DOHH2 (cell line): ENCODE data around the gene PIP5K1C.

ENCODE experiments used
- H3F3A ChIP-seq: fragments of 200-600 bp; sonication (generic), shearing (Covaris generic); 2 replicates; pipeline ENCODE4 v1.6.0; 2016; ENCODE audit warnings: antibody characterized with exemption, mild to moderate bottlenecking; ENCODE audit not compliant: control insufficient read depth, insufficient read depth
- H3K27ac ChIP-seq: fragments of 200-600 bp; sonication (generic); 2 replicates; pipeline ENCODE4 v1.5.1; 2014; ENCODE audit warnings: low read depth, mild to moderate bottlenecking, low read length, moderate library complexity
- H3K27me3 ChIP-seq: fragments of 200-600 bp; sonication (generic); 2 replicates; pipeline ENCODE4 v1.6.1; 2014; ENCODE audit warnings: mild to moderate bottlenecking, low read length, mixed read lengths; ENCODE audit not compliant: control insufficient read depth
- H3K36me3 ChIP-seq: fragments of 200-600 bp; sonication (generic); 2 replicates; pipeline ENCODE4 v1.6.1; 2014; ENCODE audit warnings: mild to moderate bottlenecking, low read length, moderate library complexity, mixed read lengths; ENCODE audit not compliant: control insufficient read depth
- H3K4me1 ChIP-seq: fragments of 200-600 bp; sonication (generic); 2 replicates; pipeline ENCODE4 v1.6.1; 2014; ENCODE audit warnings: mild to moderate bottlenecking, low read length, mixed read lengths; ENCODE audit not compliant: control insufficient read depth
- H3K4me2 ChIP-seq: fragments of 200-600 bp; sonication (generic); 2 replicates; pipeline ENCODE4 v1.6.0; 2014; ENCODE audit warnings: mild to moderate bottlenecking, low read length, moderate library complexity
- H3K4me3 ChIP-seq: fragments of 200-600 bp; sonication (generic); 2 replicates; pipeline ENCODE4 v1.5.1; 2014; ENCODE audit warnings: mild to moderate bottlenecking, low read length, mixed read lengths
- H3K79me2 ChIP-seq: fragments of 200-600 bp; sonication (generic); 2 replicates; pipeline ENCODE4 v1.6.1; 2014; ENCODE audit warnings: mild to moderate bottlenecking, low read length, mixed read lengths; ENCODE audit not compliant: control insufficient read depth
- H3K9me2 ChIP-seq: fragments of 200-600 bp; sonication (generic); replicated peaks from 2 replicates; pipeline ENCODE4 v1.6.1; 2014; ENCODE audit warnings: mild to moderate bottlenecking, low read length, mixed read lengths; ENCODE audit not compliant: control insufficient read depth
- H3K9me3 ChIP-seq: fragments of 200-600 bp; sonication (generic); 2 replicates; pipeline ENCODE4 v1.6.1; 2014; ENCODE audit warnings: antibody characterized with exemption, low read length, mixed read lengths; ENCODE audit not compliant: control insufficient read depth, insufficient read depth
- H4K20me1 ChIP-seq: fragments of 200-600 bp; sonication (generic); 2 replicates; pipeline ENCODE4 v1.6.0; 2014; ENCODE audit warnings: low read depth, mild to moderate bottlenecking, antibody characterized with exemption, low read length, moderate library complexity; ENCODE audit not compliant: control insufficient read depth, insufficient read depth
- EZH2phosphoT487 ChIP-seq: fragments of 200-600 bp; sonication (generic); IDR thresholded peaks from 2 replicates; pipeline ENCODE4 v1.6.1; 2017; ENCODE audit warnings: borderline replicate concordance, mild to moderate bottlenecking, antibody characterized with exemption, low read length, moderate library complexity, mixed read lengths
- TF ChIP-seq, protein P1 (sequence below): fragments of 200-600 bp; sonication (generic); IDR thresholded peaks from one replicate; pipeline ENCODE4 v1.5.1; 2014; ENCODE audit warnings: antibody characterized with exemption, mild to moderate bottlenecking, low read depth, low read length; ENCODE audit not compliant: poor library complexity, severe bottlenecking

The PIP5K1C gene

DNA sequence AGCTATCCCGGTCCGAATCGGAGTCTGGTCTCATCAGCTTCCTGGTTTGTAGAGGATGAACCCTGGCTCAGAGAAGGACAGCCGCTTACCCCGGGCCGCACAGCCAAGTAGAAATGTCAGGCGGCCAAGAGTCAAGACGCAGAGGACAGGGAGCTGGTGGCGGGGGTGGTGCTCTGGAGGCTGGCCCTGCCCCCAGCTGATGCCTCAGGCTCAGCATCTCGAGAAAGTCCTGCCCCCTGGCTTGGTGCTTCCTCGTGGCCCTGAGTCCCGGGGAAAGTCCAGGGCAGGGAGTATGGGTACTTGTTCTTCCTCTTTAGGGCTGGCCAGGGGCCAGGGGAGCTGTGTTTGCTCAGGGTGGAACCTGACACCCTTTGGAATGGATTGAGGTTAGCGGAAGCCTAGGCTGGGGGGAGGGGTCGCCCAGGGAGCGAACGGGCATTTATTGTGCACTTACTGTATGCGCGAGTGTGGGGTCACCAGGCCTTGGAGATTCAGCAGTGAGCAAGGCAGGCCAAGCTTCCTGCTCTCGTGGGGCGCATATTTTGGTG, 10.1 kb upstream of the PIP5K1C start:
- Histone ChIP-seq H3K4me2 (no peak overlapping the region), H3K4me1 (no peaks in the 10 kb centered on the region), H3K27me3 (peaks cover 6% of the 10 kb centered on the region; the same call in 1 of the 2 replicates), H3K79me2 (no peaks in the 10 kb centered on the region), H3K9me2 (no peaks in the 10 kb centered on the region), H3K9me3 (no peaks in the 10 kb centered on the region), H3K36me3 (no peaks in the 10 kb centered on the region), H3K27ac (no peak overlapping the region), H3F3A (no peaks in the 10 kb centered on the region), H3K4me3 (no peak overlapping the region), H4K20me1 (no peaks in the 10 kb centered on the region)
- TF ChIP-seq, protein P1, sequence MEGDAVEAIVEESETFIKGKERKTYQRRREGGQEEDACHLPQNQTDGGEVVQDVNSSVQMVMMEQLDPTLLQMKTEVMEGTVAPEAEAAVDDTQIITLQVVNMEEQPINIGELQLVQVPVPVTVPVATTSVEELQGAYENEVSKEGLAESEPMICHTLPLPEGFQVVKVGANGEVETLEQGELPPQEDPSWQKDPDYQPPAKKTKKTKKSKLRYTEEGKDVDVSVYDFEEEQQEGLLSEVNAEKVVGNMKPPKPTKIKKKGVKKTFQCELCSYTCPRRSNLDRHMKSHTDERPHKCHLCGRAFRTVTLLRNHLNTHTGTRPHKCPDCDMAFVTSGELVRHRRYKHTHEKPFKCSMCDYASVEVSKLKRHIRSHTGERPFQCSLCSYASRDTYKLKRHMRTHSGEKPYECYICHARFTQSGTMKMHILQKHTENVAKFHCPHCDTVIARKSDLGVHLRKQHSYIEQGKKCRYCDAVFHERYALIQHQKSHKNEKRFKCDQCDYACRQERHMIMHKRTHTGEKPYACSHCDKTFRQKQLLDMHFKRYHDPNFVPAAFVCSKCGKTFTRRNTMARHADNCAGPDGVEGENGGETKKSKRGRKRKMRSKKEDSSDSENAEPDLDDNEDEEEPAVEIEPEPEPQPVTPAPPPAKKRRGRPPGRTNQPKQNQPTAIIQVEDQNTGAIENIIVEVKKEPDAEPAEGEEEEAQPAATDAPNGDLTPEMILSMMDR: no peak
- no peak for TF ChIP-seq EZH2phosphoT487

GRCh38 chr19:3708207-3708931, 8.1 kb upstream of the PIP5K1C start, which contains the start of gene TJP3:
TSS of gene TJP3 (plus strand) at chr19:3708384. CDS start at chr19:3728433, 20,049 bp downstream.
- Histone ChIP-seq H3K4me2 (no peak within 1 kb of the TSS), H3K27ac (no peak within 1 kb of the TSS), H4K20me1 (no peaks in the 10 kb centered on the region), H3K36me3 (no peaks in the 10 kb centered on the region), H3K27me3 (peaks cover 6% of the 10 kb centered on the region; the same call in 1 of the 2 replicates), H3K4me3 (no peak within 1 kb of the TSS), H3K9me3 (no peaks in the 10 kb centered on the region), H3K79me2 (no peaks in the 10 kb centered on the region), H3K4me1 (no peaks in the 10 kb centered on the region), H3F3A (no peaks in the 10 kb centered on the region), H3K9me2 (no peaks in the 10 kb centered on the region)
- no peak for TF ChIP-seq EZH2phosphoT487
- TF ChIP-seq, protein P1: no peak

DNA sequence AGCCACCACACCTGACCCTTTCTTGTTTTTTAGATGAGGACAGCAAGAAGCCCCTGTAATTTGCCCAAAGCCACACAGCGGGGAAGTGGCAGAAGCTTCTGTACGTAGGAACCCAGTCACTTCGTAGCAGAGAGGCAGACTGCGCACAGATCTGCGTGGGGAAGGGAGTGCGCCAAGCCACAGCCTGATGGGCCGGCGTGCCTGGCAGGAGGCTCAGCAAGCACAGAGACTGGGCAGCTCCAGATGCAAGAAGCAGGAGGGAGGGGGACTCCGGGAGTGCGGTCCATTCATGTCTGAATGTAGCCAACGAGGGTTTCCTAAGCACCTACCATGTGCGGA, 7.6 kb upstream of the PIP5K1C start:
- H3K4me2 ChIP-seq: no peak overlapping the region

More for the DNA sequence above, 7.6 kb upstream of the PIP5K1C start:
- Histone ChIP-seq H3K27me3 (peaks cover 3% of the 10 kb centered on the region; the same call in 1 of the 2 replicates), H3F3A (no peaks in the 10 kb centered on the region), H3K36me3 (no peaks in the 10 kb centered on the region), H4K20me1 (no peaks in the 10 kb centered on the region), H3K9me3 (no peaks in the 10 kb centered on the region), H3K27ac (no peak overlapping the region), H3K9me2 (no peaks in the 10 kb centered on the region), H3K4me1 (no peaks in the 10 kb centered on the region), H3K4me3 (no peak overlapping the region), H3K79me2 (no peaks in the 10 kb centered on the region)
- TF ChIP-seq EZH2phosphoT487: no peak
- TF ChIP-seq, protein P1: no peak
